NCI-H345 treated with DMSO at 0.1 percent for 48 hours (cell line): Measurements from ENCODE around the gene WDR86.

Experiments
- DNase-seq: peaks from one replicate; lab custom pipeline; 2025; ENCODE audit not compliant: unreplicated experiment; lab: John Stamatoyannopoulos, UW

WDR86 gene

DNA sequence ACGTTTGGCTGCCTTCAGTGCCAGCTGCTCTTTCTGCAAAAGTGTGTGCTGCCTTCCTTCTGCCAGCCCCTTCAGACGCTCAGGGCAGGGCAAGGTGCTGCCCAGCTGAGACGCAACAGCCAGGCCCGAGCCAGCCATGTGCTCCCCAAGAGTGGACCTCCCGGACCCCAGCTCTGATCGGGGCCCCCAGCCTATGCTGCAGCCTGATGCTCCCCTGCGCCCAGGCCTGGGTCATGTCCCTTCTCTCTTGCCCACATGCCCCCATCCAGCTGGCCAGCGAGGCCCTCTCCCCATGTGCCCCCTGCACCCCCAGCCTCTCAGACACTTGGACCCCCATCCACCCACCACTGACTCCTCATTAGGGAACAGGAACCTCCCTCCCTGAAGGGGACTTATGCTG lies 17.8 kb downstream of the WDR86 start:
- DNase-seq = no peak

DNA sequence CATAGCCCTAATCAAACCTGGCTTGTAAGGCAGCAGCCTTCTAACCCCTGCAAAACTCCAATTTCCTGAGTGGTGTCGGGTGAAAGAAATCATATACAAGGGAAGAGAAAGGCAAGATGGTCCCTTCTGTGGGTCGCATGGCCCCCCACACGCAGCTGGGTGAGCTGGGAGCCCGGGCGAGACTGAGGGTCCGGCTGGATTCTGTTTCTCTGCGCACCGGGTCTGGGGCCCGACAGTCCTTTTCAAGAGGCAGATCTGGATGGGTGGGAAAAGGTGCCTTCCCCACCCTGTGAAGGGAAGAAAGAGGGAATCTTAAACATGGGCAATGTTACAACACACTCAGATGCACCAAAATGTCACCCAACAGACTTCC lies 18.5 kb downstream of the WDR86 start:
- no peak for DNase-seq

DNA sequence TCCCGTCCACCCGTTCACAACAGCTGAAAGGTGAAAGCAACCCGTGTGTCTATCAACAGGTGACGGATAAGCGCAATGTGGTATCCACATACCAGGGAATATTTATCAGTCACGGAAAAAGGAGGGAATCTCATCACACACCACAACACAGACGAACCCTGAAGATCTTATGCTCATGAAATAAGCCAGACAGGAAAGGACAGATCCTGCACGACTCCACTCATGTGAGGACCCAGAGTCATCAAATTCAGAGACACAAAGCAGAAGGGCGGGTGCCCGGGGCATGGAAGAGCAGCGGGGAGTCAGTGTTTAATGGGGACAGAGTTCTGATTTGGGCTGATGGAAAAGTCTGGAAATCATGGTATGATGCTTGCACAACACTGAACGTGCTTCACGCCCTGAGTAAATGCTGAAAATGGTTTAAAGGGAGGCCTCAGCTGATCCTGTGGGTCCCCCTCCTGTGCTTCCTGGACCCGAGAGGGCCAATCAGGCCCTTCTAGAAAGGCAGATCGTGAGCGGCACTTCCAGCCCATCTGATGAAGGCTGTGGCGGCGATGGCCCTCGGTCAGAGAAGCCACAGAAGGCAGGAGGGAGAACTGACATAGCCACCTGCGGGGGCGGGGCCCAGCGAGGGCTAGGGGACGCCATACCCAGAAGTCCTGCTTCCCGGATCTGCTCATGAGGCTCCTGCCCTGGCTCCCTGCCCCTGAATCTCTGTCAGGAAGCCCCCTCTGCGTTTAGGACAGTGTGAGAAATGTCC lies 19.1 kb downstream of the WDR86 start:
- no peak for DNase-seq

DNA sequence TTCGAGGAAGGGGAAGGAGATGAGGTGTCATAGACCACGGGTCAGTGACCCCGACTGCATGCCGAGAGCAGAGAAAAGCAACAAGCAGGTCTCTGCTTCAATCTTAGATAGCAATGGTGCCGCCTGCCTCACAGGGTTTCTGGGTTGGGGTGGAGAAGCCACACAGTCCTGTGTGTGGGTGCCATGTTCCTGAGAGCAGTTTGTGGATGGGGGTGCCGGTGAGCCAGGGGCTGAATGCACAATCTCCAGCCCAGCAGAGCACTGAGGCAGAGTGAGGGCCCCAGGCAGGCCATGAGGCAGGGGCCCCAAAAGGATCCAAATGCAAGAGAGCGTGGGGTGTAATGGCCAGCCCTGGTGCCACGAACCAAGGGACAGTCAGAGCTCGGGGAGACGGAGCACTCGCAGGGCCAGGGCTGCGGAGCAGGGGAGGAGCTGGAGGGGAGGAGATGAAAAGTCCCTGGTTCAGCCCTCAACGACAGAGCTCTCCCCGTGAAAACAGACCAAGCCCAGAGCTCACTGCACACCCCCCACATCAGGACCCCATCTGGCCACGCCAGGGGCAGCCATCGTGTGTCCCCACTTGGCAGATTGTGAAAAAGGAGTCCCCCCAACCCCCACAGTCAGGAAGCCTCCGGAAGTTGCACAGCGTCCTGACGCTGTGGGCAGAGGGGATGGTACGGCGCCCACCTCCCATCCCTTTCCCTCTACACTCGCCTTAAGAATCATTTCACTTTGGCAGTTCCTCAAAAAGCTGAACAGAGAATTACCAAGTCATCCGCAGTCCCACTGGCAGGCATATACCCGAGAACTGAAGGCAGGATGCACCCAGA lies 19.9 kb downstream of the WDR86 start:
- DNase-seq = no peak

DNA sequence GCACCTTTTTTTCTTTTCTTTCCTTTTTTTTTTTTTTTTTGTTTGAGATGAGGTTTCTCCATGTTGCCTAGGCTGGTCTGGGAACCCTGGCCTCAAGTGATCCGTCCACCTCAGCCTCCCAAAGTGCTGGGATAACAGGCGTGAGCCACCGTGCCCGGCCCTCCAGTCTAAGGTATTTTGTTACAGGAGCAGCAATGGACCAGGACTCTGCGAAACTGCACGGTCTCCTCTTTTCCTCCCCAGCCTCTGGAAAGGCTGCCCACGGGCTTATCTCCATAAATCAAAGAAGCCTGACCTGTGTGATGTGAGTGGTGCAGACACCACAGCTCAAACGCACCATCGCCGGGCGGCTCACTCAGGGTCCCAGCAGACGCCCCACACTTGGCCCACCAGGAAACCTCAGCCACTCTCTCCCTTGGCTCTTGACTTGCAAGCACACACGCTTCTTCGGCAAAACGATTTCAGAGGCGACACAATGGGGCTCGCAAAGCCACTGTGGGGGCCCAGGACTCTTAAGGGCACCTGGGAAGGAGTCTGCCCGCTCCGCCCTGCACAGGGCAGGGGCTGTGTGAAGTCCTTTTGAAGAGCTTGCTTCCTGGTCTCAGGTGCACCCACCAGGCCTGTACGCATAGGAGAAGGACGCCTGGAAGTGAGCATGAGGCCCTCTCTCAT lies 20.6 kb downstream of the WDR86 start:
- no peak for DNase-seq

DNA sequence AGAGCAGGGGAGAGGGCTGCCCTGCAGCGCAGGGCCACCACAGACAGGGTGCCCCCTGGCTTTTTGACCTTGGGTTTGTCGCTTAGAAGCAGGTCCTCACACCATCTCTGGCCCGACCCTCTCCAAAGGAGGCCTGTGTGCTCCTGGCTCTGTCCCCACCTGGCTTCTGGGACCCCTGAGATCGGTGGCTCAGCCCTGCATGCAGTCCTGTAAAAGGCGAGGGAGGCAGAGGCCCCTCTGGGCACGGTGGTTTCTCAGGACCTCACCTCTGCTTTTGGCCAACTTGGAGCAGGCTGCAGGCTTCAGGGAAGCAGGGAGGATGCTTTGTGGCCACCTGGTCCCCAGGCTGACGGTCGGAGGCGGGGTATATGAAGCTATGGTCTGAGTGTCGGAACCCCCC lies 21.4 kb downstream of the WDR86 start:
- no peak for DNase-seq

DNA sequence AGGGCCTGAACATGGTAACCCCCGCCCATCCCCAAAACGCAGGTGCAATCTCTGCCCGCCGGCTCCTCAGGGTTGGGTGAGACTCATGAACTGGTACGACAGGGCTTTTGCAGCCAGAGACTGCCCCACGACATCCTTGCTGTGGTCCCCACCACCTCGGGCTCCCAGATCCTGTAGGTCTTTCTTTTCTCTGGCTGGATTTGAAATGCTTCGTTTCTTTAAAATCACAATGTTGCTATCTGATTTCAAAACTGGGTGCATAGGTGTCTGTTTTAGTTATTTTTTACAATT lies 21.9 kb downstream of the WDR86 start:
- no peak for DNase-seq

DNA sequence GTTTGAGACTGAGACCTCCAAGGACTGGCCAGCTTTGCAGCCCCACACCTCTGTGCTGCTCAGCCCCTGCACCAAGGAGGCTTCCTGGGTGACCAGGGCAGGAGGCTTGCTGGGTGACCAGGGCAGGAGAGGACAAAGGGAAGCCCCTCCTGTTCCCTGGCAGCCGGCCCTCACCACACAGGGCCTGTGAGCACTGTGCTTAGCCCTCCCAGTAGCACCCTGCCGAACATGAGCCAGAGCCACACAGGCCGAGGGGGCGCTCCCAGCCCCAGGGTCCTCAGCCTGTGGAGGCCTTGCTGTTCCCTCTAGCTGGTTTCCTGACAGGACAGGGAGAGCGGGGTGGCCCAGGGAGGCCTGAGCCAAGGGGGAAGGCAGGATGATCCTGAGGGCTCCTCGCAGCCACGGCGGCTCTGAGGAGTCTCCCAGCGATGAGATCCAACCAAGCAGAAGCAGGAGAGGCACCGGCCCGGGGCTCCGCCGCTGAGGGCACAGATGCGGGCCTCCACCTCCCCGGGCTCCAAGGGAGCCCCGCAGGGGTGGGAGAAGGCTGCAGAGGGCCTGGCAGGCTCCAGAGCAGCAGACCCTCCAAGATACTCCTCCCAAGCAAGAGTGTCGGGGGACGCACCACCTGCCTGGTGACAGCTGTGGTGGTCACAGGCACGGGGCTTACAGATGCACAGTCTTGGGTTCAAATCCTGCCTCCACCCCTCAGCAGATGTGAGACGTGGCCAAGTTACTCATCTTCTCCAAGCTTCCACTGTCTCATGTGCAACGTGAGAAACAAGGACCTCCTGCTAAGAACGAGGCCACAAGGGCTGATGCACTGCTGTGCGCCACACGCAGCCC lies 22.5 kb downstream of the WDR86 start:
- DNase-seq = no peak

DNA sequence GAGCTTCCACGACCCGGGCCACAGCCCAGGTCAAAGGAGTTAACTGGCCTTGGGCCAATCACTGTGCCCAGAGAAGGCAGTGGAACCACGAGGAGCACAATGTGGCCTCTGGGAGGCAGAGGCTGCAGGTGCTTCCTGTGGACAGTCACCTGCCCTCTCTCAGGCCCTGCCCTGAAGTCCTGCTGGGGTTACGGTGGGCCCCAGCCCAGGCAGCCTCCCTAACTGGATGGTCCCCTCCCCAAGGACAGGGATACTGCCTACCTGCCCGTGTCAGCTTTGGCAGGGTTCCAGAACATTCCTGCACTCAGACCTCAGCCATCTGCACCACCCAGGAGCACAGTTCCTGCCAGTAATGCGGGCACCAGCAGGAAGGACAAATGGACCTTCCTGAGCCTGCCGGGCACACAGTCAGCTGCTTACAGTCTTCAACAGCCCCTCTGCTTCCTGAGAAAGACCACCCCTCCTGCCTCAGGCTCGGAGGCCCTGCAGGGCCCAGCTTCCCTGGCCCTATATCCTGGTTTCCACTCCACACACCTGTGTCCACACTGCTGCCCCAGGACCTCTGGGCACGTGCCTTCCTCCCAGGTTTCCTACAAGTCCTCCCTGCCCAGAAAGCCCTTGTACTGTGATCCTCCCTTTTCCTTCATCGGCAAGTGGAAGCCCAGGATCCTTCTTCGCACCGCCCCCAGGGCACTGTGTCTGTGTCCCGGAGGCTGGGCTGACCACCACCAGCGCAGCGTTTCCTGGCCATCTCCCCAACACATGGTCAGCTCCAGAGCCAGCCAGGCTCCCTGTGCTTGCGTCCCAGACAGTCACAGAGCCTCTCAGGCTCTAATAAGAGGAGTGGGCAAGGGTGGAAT lies 23.3 kb downstream of the WDR86 start:
- DNase-seq = no peak

DNA sequence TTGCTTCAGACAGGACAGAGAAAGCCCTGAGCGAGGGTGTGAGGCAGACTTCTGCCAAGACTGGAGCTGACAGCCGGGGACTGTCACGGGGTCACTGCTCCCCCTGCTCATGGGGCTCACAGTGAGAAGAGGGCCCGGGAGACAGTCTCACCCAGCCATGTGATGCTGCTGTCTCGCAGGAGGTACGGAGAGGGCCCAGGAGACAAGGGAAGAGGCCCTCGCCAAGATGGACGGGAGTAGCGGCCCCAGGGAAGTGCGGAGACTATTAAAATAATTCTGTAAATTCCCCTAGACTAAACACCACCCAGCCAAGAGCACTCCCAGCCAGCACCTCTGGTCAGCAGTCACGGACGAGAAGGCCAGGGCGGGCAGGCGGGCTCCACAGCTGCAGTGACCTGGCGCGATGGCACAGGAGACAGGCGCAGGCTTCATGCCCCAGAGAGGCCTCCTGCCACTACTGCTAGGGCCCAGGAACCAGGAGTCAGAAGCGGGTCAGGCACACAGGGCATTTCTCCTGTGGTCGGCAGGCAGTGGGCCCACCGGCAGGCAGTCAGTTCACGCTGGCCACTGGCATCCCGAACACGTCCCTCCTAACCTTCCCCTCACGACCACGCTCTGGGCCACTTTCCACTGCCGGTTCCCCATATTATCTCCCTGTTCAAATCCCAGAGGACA lies 24.1 kb downstream of the WDR86 start:
- DNase-seq = no peak

DNA sequence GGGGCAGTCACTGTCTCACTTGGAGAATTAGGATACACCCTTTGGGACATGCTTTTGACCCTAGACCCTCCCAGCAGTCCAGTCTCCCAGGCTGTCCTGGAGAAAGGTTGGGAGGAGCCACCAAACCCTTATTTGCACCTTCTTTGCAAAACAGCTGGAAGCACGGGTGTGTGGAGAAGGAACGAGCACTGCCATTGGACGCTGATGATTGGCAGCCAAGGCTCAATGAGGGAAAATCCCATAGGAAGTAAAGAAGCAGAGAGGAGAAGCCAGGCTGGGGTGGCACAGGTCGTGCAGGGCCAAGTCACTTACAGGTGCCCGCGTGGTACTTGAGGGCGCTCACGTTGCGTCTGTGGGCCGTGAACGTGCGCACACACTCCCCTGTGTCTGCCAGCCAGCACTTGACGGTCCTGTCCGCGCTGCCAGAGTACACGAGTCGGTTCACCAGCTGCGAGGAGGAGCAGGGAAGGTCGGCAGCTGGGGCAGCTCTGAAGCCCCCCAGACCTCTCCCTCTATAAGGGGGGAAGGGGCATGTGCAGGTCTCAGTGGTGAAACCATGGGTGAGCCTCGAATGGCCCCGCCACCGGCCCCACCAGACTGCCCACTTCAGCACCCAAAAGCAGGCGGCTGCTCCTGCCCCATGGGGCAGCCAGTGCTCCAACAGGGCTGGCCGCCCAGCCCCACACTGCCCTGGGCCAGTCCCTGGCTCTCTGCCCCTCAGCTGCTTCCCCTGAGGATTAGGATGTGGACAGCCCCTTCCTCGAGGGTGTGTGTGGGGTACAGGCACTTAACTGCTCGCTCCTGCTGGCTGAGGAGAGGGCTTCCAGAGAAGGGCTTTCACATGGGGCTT lies 24.8 kb downstream of the WDR86 start:
- no peak for DNase-seq

DNA sequence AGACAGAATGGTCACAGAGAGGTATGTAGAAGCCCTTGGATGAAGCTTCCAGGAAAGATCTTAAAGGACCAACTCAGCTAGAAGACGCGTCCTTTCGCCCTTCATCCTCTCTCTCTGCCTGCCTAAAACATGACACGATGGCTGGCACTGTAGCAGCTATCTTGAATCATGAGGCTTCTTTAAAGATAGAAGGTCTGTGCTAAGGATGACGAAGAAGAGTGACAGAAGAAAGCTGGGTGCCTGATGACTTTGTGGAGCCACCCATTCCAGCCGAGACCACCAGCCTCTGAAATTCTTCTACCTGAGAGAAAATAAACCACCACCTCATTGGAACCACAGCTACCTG lies 25.5 kb downstream of the WDR86 start:
- no peak for DNase-seq

DNA sequence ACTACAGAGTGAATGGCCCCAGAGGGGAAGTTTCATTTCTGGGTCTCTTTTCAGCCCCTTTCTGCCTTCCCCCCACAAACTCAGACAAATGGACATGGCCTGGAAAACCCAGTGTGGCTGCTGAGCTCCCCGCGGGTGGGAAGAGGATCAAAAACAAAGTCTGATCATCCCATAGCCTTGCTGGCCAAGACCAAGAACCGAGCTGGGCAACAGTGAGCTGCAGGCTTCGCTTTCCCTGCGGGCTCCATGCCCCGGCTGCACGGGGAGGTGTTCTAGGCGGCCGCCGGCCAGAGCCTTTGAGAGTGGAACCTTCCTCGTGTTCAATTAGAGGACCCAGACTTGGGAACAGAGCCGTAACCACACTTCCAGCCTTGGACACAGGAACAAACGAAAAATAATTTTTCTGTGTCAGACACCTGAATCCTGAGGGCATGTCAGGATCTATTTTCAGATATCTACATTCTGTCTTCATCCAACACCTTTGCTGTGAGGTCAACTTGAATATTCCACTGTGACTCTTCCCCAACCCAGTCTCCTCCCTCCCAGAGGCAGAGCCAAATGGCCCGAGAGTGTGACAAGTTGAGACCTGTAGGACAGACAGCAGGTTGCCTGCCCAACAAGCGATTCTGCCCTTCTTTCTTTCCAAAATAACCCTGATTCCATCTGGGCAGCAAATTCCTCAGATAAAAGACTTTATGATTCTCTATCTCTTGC lies 26.0 kb downstream of the WDR86 start:
- no peak for DNase-seq

DNA sequence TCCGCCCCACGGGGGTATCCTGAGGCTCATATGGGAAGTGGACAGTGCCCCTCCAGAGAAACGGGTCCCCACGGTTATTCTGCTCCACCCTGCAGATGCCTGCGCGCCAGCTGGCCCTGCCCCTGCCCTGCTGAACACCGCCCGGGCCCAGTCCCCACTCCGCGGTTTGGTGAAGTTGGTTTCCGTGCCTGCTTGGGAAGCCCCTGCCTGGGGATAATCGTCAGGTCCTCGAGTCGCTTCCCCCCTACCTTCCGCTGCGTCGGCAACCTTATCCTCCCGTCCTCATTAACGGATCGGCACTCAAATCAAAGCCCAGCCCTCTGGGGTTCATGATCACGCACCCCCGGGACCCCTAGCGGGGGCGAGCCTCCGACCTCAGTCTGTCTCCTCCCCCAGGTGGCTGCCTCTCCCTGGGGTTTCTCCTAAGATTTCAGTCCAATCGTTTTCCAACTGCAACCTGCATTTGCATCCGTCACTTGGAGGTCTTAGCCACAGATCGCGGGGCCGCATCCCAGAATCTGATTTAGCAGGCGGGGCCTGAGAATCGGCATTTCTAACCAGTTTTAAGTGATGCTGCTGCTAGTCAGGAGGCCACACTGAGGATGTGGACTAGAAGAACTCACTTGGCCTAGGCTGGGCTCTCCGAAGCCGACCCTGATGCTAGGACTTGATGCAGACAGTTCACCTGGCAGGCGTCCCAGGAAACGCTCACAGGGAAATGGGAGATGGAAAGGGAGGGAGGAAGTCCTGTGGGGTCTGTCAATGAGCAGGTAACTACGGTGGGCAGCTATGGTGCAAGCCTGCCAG lies 27.6 kb downstream of the WDR86 start:
- no peak for DNase-seq

DNA sequence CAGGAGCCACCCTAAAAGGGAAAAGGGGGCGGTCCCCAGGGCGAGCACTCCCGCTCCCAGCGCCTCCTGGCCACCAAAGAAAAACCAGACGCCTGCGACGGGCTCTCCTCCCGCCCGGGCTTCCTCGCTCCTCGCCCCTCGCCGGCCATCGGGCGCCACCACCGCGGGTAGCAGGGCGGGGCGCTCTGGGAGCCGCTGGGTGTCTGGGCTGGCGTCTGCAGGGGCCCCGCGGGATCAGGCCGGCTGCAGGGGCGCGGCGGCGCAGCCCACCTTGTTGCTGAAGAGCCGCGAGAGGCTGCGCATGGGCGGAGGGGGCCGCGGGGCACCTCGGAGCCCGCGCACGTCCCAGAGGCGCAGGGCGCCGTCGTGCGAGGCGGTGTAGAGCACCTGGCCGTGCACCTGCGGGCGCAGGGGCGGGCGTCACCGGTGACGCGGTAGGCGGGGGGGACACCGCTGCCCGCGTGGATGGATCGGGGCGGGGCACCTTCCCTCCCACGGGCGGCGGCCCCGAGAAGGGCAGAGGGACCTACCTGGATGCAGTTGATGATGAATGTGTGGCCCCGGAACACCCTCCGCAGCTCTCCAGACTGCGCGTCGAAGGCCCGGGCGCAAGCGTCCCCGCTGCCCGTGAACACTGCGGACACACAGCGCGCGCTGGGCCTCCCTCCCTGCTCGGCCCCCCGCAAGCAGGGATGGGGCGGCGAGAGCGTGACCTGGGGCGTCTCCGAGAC lies 28.3 kb downstream of the WDR86 start:
- no peak for DNase-seq

DNA sequence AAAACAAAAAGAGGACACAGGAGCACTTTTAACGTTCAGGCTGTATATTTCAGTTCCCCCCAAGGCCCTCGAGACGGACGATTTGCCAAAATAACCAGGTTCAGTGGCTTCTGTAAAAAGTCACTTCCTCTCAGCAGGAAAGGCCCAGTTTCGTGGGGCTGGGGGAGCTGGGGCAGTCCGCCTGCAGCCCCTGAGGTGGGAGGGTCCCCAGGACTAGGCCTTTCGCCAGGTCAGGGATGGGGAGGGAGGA lies 28.8 kb downstream of the WDR86 start:
- no peak for DNase-seq
